ENCODE results near the gene CDKN1C.

The CDKN1C gene

DNA sequence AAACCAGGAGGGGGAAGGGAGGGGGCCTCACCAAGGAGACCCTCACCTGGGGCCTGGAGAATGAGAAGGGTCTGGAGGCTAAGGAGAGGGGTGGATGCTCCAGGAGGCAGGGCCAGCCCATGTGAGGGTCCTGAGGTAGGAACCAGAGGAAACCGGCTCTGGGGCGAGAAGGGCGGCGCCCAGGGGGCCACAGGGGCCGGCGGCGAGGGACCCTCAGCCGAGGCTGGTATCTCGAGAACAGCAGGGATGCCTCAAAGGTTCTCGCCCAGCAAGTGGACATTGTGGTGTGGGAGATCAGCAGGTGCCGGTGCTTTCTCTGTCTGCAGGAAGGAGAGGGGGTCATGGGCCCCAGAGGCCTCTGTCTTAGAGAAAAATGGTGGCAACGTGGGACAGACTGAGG is 47.9 kb downstream of the CDKN1C start:
- H3K9me3 ChIP-seq (ENCODE audit: control insufficient read depth, insufficient read depth, low read length), result no peaks in the 10 kb centered on the region
- H3K36me3 ChIP-seq (ENCODE audit: insufficient read depth, low read length), result no peaks in the 10 kb centered on the region
- H3K9ac ChIP-seq (ENCODE audit: low read depth, low read length), result no peak overlapping the region
- peaks cover 32% of the 10 kb centered on the region; the same call in 1 of the 2 replicates for H3K4me1 ChIP-seq (ENCODE audit: insufficient read depth, low read length)

DNA sequence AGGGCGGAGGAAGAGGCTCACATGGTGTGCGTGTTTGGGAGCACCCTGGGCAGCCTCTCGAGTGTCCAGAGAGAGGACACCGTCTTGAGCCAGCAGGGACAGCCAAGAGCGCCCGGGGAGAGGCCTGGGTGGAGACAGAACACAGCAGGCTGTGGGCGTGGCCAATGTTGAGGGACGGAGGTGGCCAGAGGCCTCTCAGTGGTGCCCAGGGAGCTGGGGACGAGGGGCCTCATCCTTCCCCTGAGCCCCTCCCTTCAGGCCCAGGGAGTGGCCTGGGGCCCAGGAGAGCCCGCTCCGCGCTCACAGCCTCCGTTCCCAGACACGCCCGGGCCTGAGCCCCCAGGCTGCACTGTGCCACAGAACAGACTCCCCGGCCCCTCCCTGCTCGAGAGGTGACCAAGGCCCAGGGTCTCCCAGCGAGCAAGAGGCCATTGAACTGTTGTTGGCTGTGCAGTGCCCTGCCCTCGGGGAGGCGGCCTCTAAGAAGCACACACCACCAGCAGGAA is 48.4 kb downstream of the CDKN1C start:
- Histone ChIP-seq H3K36me3 (ENCODE audit: insufficient read depth, low read length) (no peaks in the 10 kb centered on the region), H3K9ac (ENCODE audit: low read depth, low read length) (no peak overlapping the region), H3K4me1 (ENCODE audit: insufficient read depth, low read length) (peaks cover 32% of the 10 kb centered on the region; the same call in 1 of the 2 replicates), H3K9me3 (ENCODE audit: control insufficient read depth, insufficient read depth, low read length) (no peaks in the 10 kb centered on the region)

DNA sequence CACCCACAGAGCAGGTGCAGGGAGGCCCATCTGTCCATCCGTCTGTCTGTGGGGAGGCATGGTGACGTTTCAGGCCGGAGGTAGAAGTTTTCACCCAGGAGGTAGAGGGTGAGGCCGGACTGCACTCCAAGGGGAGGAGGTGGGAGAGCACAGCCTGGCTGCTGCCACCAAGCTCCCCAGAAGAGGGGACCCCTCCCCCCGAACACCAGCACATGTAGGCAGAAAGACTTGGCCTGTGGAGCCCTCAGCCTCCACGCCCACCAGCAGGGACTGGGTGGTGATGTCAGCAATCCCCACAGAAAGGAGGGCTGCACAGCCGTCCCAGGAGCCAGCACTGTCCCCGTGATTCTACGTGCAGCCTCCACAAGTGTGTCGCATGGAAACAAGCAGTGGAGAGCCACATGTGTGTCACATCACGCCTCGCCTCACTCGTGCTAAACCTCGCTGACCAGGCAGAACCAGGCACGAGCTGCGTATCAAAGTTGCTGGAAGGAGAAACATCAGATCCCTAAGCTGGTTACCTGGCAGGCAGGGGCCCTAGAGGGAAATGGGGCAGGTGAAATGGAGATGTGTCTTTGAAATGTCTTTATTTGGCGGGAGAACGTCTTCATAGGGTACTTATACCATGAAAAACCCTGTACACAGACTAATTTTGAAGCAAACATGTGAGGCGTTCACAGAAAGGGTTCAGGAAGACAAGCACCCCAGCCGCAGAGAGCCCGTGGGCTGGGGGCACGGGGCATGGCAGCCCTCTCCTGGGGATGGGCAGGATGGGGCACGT is 49.1 kb downstream of the CDKN1C start:
- Histone ChIP-seq H3K4me1 (ENCODE audit: insufficient read depth, low read length) (peaks cover 32% of the 10 kb centered on the region; the same call in 1 of the 2 replicates), H3K36me3 (ENCODE audit: insufficient read depth, low read length) (no peaks in the 10 kb centered on the region), H3K9ac (ENCODE audit: low read depth, low read length) (no peak overlapping the region), H3K9me3 (ENCODE audit: control insufficient read depth, insufficient read depth, low read length) (no peaks in the 10 kb centered on the region)

DNA sequence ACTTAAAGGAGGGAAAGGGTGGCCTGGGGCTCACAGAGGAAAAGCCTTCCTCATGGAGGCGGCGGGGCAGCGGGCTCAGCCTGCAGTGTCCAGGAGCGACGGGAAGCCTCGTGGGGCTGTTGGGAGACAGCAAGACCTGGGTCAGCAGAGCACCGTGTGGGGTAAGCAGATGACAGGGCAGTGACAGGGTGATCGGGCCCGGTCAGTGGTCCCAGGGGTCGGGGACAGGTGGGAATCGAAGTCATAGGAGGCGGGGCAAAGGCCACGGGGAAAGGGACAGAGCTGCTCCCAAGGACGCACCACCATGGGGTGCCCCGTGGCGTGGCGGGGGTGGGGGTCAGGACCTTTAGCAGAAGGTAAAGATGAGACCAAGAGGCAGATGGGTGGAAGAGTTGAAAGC is 49.8 kb downstream of the CDKN1C start:
- peaks cover 32% of the 10 kb centered on the region; the same call in 1 of the 2 replicates for H3K4me1 ChIP-seq (ENCODE audit: insufficient read depth, low read length)
- no peaks in the 10 kb centered on the region for H3K36me3 ChIP-seq (ENCODE audit: insufficient read depth, low read length)

DNA sequence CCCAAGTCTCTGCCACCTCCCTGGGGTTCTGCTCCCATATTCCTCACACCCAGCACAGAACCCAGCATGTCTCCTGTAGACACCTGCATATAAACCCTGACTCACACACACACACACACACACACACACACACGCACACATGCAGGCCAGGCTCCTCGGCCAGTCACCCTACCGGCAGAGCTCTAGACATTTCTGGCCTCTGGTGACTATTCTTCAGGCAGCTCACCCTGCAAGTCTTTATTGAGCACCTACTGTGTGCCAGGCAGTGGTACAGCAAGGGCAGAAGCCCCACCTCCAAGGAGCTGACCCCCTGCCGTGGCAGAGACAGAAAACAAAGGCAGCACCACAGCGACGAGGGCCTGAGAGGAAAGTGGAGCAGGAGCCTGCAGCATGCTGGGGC is 50.3 kb downstream of the CDKN1C start:
- no peak overlapping the region for H3K9ac ChIP-seq (ENCODE audit: low read depth, low read length)
- no peaks in the 10 kb centered on the region for H3K9me3 ChIP-seq (ENCODE audit: control insufficient read depth, insufficient read depth, low read length)
- peaks cover 32% of the 10 kb centered on the region; the same call in 1 of the 2 replicates for H3K4me1 ChIP-seq (ENCODE audit: insufficient read depth, low read length)

More for the DNA sequence above, 49.8 kb downstream of the CDKN1C start:
- Histone ChIP-seq H3K9ac (ENCODE audit: low read depth, low read length) (no peak overlapping the region), H3K9me3 (ENCODE audit: control insufficient read depth, insufficient read depth, low read length) (no peaks in the 10 kb centered on the region)

DNA sequence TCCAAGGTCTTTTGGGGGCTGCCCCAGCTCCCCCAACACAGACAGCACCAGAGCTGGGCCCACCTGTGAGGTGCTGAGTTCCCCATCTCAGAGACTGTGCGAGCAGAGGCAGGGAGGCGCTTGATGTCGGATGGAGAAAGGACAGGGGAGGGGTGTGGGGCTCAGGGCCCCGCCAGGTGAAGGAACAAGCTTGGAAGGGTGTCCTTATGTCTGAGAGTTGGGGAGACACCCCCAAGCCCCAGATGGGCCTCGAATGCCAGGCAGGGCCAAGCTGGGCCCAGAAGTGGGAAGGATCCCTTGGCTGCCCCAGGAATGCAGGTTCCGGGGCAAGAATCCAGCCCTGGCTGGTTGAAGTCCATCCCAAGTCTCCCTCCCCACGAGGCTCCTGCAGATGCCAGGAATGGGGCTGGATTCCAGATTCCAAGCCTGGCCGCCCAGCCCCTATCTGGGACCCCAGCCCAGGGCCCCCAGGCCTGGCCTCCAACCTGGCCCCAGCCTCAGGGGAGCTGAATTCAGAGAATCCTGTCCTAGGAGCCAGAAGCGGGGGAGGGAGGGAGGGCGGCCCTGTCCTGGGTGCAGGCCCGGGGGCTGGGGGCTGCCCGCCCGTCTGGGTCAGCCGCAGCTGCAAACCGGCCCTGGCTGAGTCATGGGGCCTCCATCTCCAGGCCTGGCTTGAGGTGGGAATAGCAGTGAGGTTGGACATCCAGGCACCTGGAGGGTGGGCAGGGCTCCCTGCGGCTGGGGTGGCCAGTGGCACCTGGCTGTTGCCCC is 50.9 kb downstream of the CDKN1C start:
- Histone ChIP-seq H3K9ac (ENCODE audit: low read depth, low read length) (no peak overlapping the region), H3K9me3 (ENCODE audit: control insufficient read depth, insufficient read depth, low read length) (no peaks in the 10 kb centered on the region), H3K36me3 (ENCODE audit: insufficient read depth, low read length) (no peaks in the 10 kb centered on the region), H3K4me1 (ENCODE audit: insufficient read depth, low read length) (peaks cover 32% of the 10 kb centered on the region; the same call in 1 of the 2 replicates)

More for the DNA sequence above, 50.3 kb downstream of the CDKN1C start:
- no peaks in the 10 kb centered on the region for H3K36me3 ChIP-seq (ENCODE audit: insufficient read depth, low read length)

DNA sequence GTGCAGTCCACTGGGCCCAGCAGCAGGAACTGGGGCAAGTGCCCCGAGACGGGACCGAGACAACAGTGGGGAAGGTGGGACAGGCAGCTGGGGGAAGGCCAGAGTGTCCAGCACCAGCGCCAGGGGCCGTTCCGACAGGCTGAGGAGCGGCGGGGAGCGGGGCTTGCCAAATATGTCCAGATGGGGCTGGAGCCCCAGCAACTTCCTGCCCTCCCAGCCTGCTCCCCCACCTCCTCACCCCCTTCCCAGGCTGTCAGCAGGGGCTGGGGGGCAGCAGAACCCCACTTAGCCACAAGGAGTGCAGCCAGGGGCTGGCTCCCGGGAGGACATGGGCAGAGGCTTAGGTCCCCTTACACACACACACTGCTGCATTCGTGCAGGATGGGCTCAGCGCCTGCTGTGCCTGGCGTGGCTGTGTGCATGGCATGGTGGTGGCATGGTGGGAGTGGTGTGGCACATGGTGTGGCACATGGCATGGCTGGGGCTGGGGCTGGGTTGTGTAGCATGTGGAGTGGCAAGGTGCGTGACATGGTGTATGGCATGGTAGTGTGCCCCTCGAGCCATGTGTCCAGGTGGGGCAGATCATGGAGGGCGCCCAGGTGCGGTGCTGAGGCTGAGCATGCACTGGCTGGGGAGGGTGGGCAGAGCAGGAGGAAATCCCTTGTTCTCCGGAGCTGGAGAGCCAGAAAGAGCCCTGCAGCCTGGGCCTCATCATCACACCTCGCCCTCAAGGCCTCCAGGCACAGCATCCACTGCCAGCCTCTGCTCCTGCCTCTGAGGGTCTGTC is 51.7 kb downstream of the CDKN1C start:
- Histone ChIP-seq H3K36me3 (ENCODE audit: insufficient read depth, low read length) (no peaks in the 10 kb centered on the region), H3K4me1 (ENCODE audit: insufficient read depth, low read length) (peaks cover 29% of the 10 kb centered on the region; the same call in 1 of the 2 replicates), H3K9me3 (ENCODE audit: control insufficient read depth, insufficient read depth, low read length) (0 out of 2 replicates have a peak, but pooled peaks cover 4% of the 10 kb centered on the region), H3K9ac (ENCODE audit: low read depth, low read length) (no peak overlapping the region)
